IMR-90 (cell line): Measurements from ENCODE around the gene NPAS2.

ENCODE experiments used
- CEBPB ChIP-seq: IDR thresholded peaks from 2 replicates; pipeline ENCODE4 v1.6.1; 2012; ENCODE audit warnings: low read depth, low read length, improper control_type of control experiment
- CTCF ChIP-seq: conservative IDR thresholded peaks from 2 replicates; pipeline ENCODE4 v1.5.1; 2012; ENCODE audit warnings: mild to moderate bottlenecking, low read depth, low read length, improper control_type of control experiment
- NFE2L2 ChIP-seq: fragments of 150-350 bp; IDR thresholded peaks from 2 replicates; pipeline ENCODE4 v1.6.1; 2016; ENCODE audit warnings: low read depth, mild to moderate bottlenecking, low read length
- POLR2A ChIP-seq: IDR thresholded peaks from 2 replicates; pipeline ENCODE4 v1.6.1; 2012; ENCODE audit warnings: mild to moderate bottlenecking, low read depth, low read length
- RAD21 ChIP-seq: IDR thresholded peaks from 2 replicates; pipeline ENCODE4 v1.6.1; 2012; ENCODE audit warnings: low read length, improper control_type of control experiment
- RCOR1 ChIP-seq: IDR thresholded peaks from 2 replicates; pipeline ENCODE4 v1.6.1; 2012; ENCODE audit warnings: mild to moderate bottlenecking, low read length, improper control_type of control experiment; ENCODE audit not compliant: insufficient replicate concordance
- USF2 ChIP-seq: fragments of 150-350 bp; IDR thresholded peaks from 2 replicates; pipeline ENCODE4 v1.6.1; 2017; ENCODE audit warnings: mild to moderate bottlenecking, antibody characterized with exemption, low read length, low read depth

- TF ChIP-seq POLR2A (no peak), CTCF (no peak), CEBPB (no peak), RAD21 (no peak), USF2 (no peak), RCOR1 (no peak), NFE2L2 (no peak)
Observed at GRCh38 chr2:100812573-100812972, 7.4 kb upstream of the NPAS2 start.
